ENCODE measurements around the gene LRIG2. TPM values are rescaled to one million over a fixed set of nuclear protein-coding genes. Genes with fewer than 3 reads are reported as not detected.

LRIG2 gene
- total RNA-seq, 1 experiment from 2014 or later: 13.5 TPM

DNA sequence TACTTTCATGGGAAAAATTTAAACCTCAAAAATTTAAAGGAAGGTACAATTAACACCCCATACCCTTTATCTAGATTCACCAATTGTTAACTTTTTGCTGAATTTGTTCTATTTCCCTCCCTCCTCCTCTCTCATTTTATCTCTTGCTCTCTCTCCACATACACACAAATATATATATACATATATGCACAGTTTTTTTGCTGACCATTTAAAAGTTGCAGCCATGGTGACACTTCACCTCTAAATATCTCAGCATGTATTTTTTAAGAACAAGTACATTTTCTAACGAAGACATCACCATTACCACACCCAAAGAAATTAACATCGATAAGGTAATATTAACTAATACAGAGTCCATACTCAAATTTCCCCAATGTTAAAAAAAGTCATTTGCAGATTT, 33.9 kb downstream of the LRIG2 start:
- ChIA-PET POLR2A (no interaction called here), RAD21 (ENCODE audit: low non-redundant PET in 1 of 2, low total read pairs in 2 of 2, uncharacterized antibody in 2 of 2, unreplicated experiment in 2 of 2) (no interaction called here), CTCF (no interaction called here)
- H2AFZ ChIP-seq (ENCODE audit: low read depth, low read length, poor library complexity, severe bottlenecking): no peak overlapping the region
- H3K9ac ChIP-seq (ENCODE audit: low read length): no peak overlapping the region
- H3K27me3 ChIP-seq (ENCODE audit: insufficient read depth, low read length): no peaks in the 10 kb centered on the region
- H3K79me2 ChIP-seq (ENCODE audit: insufficient read depth, low read length): no peaks in the 10 kb centered on the region
- TF ChIP-seq ZNF274 (IDR thresholded peaks at IDR 0.05; ENCODE audit: low read depth, low read length) (no peak), YY1 (IDR thresholded peaks at IDR 0.05; ENCODE audit: extremely low read depth, insufficient replicate concordance, low read depth, low read length) (no peak), SRF (IDR thresholded peaks at IDR 0.05; ENCODE audit: low read depth) (no peak), ZFX (IDR thresholded peaks at IDR 0.05) (no peak), SIN3A (IDR thresholded peaks at IDR 0.05; ENCODE audit: low read depth) (no peak), EZH2 (IDR thresholded peaks at IDR 0.05) (no peak), EGR1 (IDR thresholded peaks at IDR 0.05; ENCODE audit: low read depth) (no peak), TCF7L2 (IDR thresholded peaks at IDR 0.05; ENCODE audit: borderline replicate concordance, extremely low read depth, insufficient read depth, insufficient read length) (no peak), POLR2A (IDR thresholded peaks at IDR 0.05; ENCODE audit: borderline replicate concordance, extremely low read depth, insufficient read depth, insufficient read length) (no peak), FOSL1 (IDR thresholded peaks at IDR 0.05; ENCODE audit: low read depth) (no peak), EZH2phosphoT487 (IDR thresholded peaks at IDR 0.05; ENCODE audit: borderline replicate concordance) (no peak), RAD21 (IDR thresholded peaks at IDR 0.05; ENCODE audit: low read depth) (no peak), POLR2AphosphoS5 (IDR thresholded peaks at IDR 0.05; ENCODE audit: low read depth, low read length) (no peak)
- TF ChIP-seq, protein P1, sequence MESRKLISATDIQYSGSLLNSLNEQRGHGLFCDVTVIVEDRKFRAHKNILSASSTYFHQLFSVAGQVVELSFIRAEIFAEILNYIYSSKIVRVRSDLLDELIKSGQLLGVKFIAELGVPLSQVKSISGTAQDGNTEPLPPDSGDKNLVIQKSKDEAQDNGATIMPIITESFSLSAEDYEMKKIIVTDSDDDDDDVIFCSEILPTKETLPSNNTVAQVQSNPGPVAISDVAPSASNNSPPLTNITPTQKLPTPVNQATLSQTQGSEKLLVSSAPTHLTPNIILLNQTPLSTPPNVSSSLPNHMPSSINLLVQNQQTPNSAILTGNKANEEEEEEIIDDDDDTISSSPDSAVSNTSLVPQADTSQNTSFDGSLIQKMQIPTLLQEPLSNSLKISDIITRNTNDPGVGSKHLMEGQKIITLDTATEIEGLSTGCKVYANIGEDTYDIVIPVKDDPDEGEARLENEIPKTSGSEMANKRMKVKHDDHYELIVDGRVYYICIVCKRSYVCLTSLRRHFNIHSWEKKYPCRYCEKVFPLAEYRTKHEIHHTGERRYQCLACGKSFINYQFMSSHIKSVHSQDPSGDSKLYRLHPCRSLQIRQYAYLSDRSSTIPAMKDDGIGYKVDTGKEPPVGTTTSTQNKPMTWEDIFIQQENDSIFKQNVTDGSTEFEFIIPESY (IDR thresholded peaks at IDR 0.05; ENCODE audit: extremely low read depth, insufficient replicate concordance, low read length): no peak
- TF ChIP-seq, protein P2, sequence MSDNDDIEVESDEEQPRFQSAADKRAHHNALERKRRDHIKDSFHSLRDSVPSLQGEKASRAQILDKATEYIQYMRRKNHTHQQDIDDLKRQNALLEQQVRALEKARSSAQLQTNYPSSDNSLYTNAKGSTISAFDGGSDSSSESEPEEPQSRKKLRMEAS (IDR thresholded peaks at IDR 0.05): no peak
- TF ChIP-seq, protein P3, sequence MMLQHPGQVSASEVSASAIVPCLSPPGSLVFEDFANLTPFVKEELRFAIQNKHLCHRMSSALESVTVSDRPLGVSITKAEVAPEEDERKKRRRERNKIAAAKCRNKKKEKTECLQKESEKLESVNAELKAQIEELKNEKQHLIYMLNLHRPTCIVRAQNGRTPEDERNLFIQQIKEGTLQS (IDR thresholded peaks at IDR 0.05): no peak
- TF ChIP-seq, protein P4, sequence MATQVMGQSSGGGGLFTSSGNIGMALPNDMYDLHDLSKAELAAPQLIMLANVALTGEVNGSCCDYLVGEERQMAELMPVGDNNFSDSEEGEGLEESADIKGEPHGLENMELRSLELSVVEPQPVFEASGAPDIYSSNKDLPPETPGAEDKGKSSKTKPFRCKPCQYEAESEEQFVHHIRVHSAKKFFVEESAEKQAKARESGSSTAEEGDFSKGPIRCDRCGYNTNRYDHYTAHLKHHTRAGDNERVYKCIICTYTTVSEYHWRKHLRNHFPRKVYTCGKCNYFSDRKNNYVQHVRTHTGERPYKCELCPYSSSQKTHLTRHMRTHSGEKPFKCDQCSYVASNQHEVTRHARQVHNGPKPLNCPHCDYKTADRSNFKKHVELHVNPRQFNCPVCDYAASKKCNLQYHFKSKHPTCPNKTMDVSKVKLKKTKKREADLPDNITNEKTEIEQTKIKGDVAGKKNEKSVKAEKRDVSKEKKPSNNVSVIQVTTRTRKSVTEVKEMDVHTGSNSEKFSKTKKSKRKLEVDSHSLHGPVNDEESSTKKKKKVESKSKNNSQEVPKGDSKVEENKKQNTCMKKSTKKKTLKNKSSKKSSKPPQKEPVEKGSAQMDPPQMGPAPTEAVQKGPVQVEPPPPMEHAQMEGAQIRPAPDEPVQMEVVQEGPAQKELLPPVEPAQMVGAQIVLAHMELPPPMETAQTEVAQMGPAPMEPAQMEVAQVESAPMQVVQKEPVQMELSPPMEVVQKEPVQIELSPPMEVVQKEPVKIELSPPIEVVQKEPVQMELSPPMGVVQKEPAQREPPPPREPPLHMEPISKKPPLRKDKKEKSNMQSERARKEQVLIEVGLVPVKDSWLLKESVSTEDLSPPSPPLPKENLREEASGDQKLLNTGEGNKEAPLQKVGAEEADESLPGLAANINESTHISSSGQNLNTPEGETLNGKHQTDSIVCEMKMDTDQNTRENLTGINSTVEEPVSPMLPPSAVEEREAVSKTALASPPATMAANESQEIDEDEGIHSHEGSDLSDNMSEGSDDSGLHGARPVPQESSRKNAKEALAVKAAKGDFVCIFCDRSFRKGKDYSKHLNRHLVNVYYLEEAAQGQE (IDR thresholded peaks at IDR 0.05; ENCODE audit: low read depth): no peak
- H3K4me2 ChIP-seq (ENCODE audit: low read length): no peak overlapping the region
- no peaks in the 10 kb centered on the region for H3K9me2 ChIP-seq (ENCODE audit: insufficient read depth)
- H4K20me1 ChIP-seq (ENCODE audit: insufficient read depth): no peaks in the 10 kb centered on the region
- BruUV-seq (replicated peaks): no TSS peak
- no peak overlapping the region for H3K27ac ChIP-seq (ENCODE audit: low read depth, low read length)
- no peak for DNase-seq (ENCODE audit: low read depth, low spot score)
- intact Hi-C loops (cut with micrococcal nuclease): no loop called here
- no peak for ATAC-seq
- H3K9me3 ChIP-seq (ENCODE audit: control insufficient read depth in 1 of 2, insufficient read depth in 1 of 2, low read depth in 1 of 2, low read length in 2 of 2): no peaks in the 10 kb centered on the region
- H3K36me3 ChIP-seq (ENCODE audit: control insufficient read depth in 1 of 2, insufficient read depth in 2 of 2, low read length in 2 of 2): peaks cover 33 to 57% of the 10 kb centered on the region in 2 experiments
- H3K4me3 ChIP-seq (replicated peaks in 1 of 2; ENCODE audit: low read depth in 1 of 2, low read length in 2 of 2): no peak overlapping the region
- H3K4me1 ChIP-seq (ENCODE audit: control insufficient read depth in 1 of 2, insufficient read depth in 2 of 2, low read length in 2 of 2): peaks cover 8 to 11% of the 10 kb centered on the region in 2 experiments
